GM21515 (cell line): ENCODE data around the gene SULT1A1.
"Not testable (repeated sequence)": the region's sequence is repeated elsewhere in the genome, so short reads cannot be mapped to it uniquely, and the experiment has no call there.

Source experiments
- ATAC-seq: cut with Tn5 transposase; IDR thresholded peaks from one replicate; pipeline ENCODE4 v1.9.1; 2021; ENCODE audit not compliant: unreplicated experiment

Gene SULT1A1

GRCh38 chr16:28609631-28610594, at the start of gene SULT1A1:
Gene SULT1A1, minus strand, starts transcription at chr16:28610044. Its CDS starts 1,189 bp downstream, at chr16:28608855.
- ATAC-seq = no peak

GRCh38 chr16:28639959-28640358, 30.1 kb upstream of the SULT1A1 start:
- ATAC-seq = not testable (repeated sequence)

- not testable (repeated sequence) for ATAC-seq
Measured at GRCh38 chr16:28638359-28638758, 28.5 kb upstream of the SULT1A1 start.

GRCh38 chr16:28637765-28638164, 27.9 kb upstream of the SULT1A1 start, which contains the start of gene NPIPB8:
Gene NPIPB8, plus strand, starts transcription at chr16:28638065. Its CDS starts 296 bp downstream, at chr16:28638361.
- not testable (repeated sequence) for ATAC-seq

GRCh38 chr16:28636093-28636823, 26.4 kb upstream of the SULT1A1 start:
- not testable (repeated sequence) for ATAC-seq

GRCh38 chr16:28630905-28631304, 21.1 kb upstream of the SULT1A1 start:
- ATAC-seq = not testable (repeated sequence)

- ATAC-seq = no peak
Measured at GRCh38 chr16:28623172-28623711, 13.4 kb upstream of the SULT1A1 start.

GRCh38 chr16:28622532-28623171, 12.8 kb upstream of the SULT1A1 start:
- not testable (repeated sequence) for ATAC-seq

- no peak for ATAC-seq
Measured at GRCh38 chr16:28621481-28622155, 11.8 kb upstream of the SULT1A1 start.

- ATAC-seq = not testable (repeated sequence)
Measured at GRCh38 chr16:28620316-28620715, 10.5 kb upstream of the SULT1A1 start.

GRCh38 chr16:28617874-28618273, 8.0 kb upstream of the SULT1A1 start:
- no peak for ATAC-seq

GRCh38 chr16:28616636-28617035, 6.8 kb upstream of the SULT1A1 start:
- no peak for ATAC-seq

- not testable (repeated sequence) for ATAC-seq
Measured at GRCh38 chr16:28616224-28616577, 6.4 kb upstream of the SULT1A1 start.

GRCh38 chr16:28615486-28616223, 5.8 kb upstream of the SULT1A1 start:
- ATAC-seq = not testable (repeated sequence)

- ATAC-seq = not testable (repeated sequence)
Measured at GRCh38 chr16:28614561-28614960, 4.7 kb upstream of the SULT1A1 start.

- not testable (repeated sequence) for ATAC-seq
Measured at GRCh38 chr16:28613912-28614311, 4.1 kb upstream of the SULT1A1 start.

- ATAC-seq = not testable (repeated sequence)
Measured at GRCh38 chr16:28612359-28613280, 2.8 kb upstream of the SULT1A1 start.

- no peak for ATAC-seq
Measured at GRCh38 chr16:28610595-28611191, 849 bp upstream of the SULT1A1 start.
